Measurements from ENCODE around the gene LPAR2.
A peak's percentile ranks its signal among the peaks of the same experiment; 100 is the strongest.
"Not testable (repeated sequence)": the region's sequence is repeated elsewhere in the genome, so short reads cannot be mapped to it uniquely, and the experiment has no call there.

The LPAR2 gene

DNA sequence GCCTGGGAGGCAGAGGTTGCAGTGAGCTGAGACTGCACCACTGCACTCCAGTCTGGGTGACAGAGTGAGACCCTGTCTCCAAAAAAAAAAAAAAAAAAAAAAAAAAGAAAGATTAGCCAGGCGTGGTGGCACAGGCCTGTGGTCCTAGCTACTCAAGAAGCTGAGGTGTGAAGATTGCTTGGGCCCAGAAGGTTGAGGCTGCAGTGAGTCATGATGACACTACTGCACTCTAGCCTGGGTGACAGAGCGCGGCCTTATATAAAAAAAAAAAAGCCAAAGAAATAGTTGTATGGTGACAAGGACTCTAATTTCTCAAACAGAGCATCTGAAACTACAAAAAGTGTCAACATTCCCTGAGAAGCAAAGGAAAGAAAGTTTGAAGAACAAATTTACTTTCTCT is 12.9 kb downstream of the LPAR2 start:
- H3K27me3 ChIP-seq (ENCODE audit: insufficient read depth, low read length, poor library complexity, severe bottlenecking) = no peaks in the 10 kb centered on the region
- H3K9ac ChIP-seq (ENCODE audit: low read depth, low read length, poor library complexity, severe bottlenecking) = no peak overlapping the region
- no peaks in the 10 kb centered on the region for H3K4me1 ChIP-seq (ENCODE audit: insufficient read depth, low read length, poor library complexity, severe bottlenecking)
- no peak overlapping the region for H3K4me2 ChIP-seq (ENCODE audit: low read depth, low read length, poor library complexity, severe bottlenecking)
- H4K20me1 ChIP-seq (ENCODE audit: insufficient read depth, low read length, poor library complexity, severe bottlenecking) = no peaks in the 10 kb centered on the region
- no peak overlapping the region for H2AFZ ChIP-seq (ENCODE audit: low read length)
- H3K79me2 ChIP-seq (ENCODE audit: insufficient read depth, low read length) = no peaks in the 10 kb centered on the region
- no peaks in the 10 kb centered on the region for H3F3A ChIP-seq (ENCODE audit: low read depth)
- H3K36me3 ChIP-seq (ENCODE audit: insufficient read depth, low read length) = no peaks in the 10 kb centered on the region
- H3K4me3 ChIP-seq (ENCODE audit: low read length, poor library complexity, severe bottlenecking) = no peak overlapping the region
- H3K9me3 ChIP-seq (ENCODE audit: insufficient read depth, low read depth, low read length) = no peaks in the 10 kb centered on the region
- H3K9me2 ChIP-seq (replicated peaks; ENCODE audit: low read depth, low read length) = no peaks in the 10 kb centered on the region
- no peak for TF ChIP-seq EZH2phosphoT487 (IDR thresholded peaks at IDR 0.05; ENCODE audit: borderline replicate concordance)
- TF ChIP-seq, protein P1, sequence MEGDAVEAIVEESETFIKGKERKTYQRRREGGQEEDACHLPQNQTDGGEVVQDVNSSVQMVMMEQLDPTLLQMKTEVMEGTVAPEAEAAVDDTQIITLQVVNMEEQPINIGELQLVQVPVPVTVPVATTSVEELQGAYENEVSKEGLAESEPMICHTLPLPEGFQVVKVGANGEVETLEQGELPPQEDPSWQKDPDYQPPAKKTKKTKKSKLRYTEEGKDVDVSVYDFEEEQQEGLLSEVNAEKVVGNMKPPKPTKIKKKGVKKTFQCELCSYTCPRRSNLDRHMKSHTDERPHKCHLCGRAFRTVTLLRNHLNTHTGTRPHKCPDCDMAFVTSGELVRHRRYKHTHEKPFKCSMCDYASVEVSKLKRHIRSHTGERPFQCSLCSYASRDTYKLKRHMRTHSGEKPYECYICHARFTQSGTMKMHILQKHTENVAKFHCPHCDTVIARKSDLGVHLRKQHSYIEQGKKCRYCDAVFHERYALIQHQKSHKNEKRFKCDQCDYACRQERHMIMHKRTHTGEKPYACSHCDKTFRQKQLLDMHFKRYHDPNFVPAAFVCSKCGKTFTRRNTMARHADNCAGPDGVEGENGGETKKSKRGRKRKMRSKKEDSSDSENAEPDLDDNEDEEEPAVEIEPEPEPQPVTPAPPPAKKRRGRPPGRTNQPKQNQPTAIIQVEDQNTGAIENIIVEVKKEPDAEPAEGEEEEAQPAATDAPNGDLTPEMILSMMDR (conservative IDR thresholded peaks at IDR 0.05; ENCODE audit: low read length) = no peak

DNA sequence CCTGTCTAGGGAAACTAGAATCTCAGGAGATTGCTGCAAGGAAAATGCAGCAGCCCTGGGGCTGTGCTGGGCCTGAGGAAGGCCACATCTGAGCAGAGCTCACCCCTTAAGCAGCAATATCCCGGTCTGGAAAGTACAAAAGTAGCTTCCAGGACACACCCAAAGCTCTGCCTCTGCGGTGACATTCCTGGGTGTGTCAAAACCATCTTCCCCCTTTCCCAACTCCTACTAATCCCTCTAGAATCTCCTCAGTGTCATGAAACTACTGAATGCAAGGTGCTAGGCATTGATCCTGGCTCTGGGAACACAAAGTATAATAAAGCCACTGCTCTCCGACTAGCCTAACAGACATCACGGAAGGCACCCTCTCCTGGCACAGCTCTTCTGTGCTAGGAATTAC is 14.5 kb downstream of the LPAR2 start:
- Histone ChIP-seq H3K4me2 (ENCODE audit: low read depth, low read length, poor library complexity, severe bottlenecking) (no peak overlapping the region), H3K9ac (ENCODE audit: low read depth, low read length, poor library complexity, severe bottlenecking) (no peak overlapping the region)

DNA sequence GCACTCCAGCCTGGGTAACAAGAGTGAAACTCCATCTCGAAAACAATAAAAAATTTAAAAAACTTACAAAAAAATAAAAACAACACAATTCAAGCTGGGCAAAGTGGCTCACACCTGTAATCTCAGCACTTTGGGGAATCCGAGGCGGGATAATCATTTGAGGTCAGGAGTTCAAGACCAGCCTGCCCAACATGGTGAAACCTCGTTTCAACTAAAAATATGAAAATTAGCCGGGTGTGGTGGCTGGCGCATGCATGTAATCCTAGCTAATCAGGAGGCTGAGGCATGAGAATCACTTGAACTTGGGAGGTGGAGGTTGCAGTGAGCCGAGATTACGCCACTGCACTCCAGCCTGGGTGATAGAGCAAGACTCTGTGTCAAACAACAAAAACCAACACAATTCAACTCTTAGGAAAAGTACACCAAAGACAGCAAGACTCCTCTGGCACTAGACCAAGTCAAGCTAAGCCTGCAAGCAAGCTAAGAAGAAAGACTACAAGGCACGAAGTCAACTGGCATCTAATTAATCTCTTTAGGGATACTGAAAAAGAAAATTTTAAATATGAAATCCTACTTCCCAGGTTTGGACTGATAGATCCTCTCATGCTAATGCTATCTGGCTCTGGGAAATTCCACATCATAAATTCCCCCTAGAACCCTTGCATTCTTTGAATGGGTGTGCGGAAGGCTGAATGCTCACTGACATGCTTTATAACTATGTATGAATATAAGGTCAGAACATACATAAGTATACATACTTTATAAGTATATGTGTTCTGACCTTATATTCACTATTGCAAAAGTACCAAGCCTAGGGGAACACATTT is 17.4 kb downstream of the LPAR2 start:
- no peaks in the 10 kb centered on the region for H3F3A ChIP-seq (ENCODE audit: low read depth)

More for the DNA sequence above, 14.5 kb downstream of the LPAR2 start:
- no peaks in the 10 kb centered on the region for H4K20me1 ChIP-seq (ENCODE audit: insufficient read depth, low read length, poor library complexity, severe bottlenecking)
- TF ChIP-seq EZH2phosphoT487 (IDR thresholded peaks at IDR 0.05; ENCODE audit: borderline replicate concordance) = no peak
- TF ChIP-seq, protein P1 (conservative IDR thresholded peaks at IDR 0.05; ENCODE audit: low read length) = no peak
- H3K4me1 ChIP-seq (ENCODE audit: insufficient read depth, low read length, poor library complexity, severe bottlenecking) = no peaks in the 10 kb centered on the region
- H3K27me3 ChIP-seq (ENCODE audit: insufficient read depth, low read length, poor library complexity, severe bottlenecking) = no peaks in the 10 kb centered on the region
- no peaks in the 10 kb centered on the region for H3K36me3 ChIP-seq (ENCODE audit: insufficient read depth, low read length)
- no peak overlapping the region for H3K4me3 ChIP-seq (ENCODE audit: low read length, poor library complexity, severe bottlenecking)
- H3K9me3 ChIP-seq (ENCODE audit: insufficient read depth, low read depth, low read length) = no peaks in the 10 kb centered on the region
- no peak overlapping the region for H2AFZ ChIP-seq (ENCODE audit: low read length)
- H3K79me2 ChIP-seq (ENCODE audit: insufficient read depth, low read length) = no peaks in the 10 kb centered on the region
- no peaks in the 10 kb centered on the region for H3F3A ChIP-seq (ENCODE audit: low read depth)
- H3K9me2 ChIP-seq (replicated peaks; ENCODE audit: low read depth, low read length) = no peaks in the 10 kb centered on the region

DNA sequence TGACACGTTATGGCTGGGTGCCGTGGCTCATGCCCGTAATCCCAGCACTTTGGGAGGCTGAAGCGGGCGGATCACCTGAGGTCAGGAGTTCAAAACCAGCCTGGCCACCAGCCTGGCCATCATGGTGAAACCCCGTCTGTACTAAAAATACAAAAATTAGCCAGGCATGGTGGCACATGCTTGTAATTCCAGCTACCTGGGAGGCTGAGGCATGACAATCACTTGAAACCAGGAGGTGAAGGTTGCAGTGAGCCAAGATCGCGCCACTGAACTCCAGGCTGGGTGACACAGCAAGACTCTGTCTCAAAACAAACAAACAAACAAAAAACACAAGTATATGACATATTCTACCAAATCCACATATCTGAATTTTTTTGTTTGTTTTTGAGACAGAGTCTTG is 21.3 kb downstream of the LPAR2 start:
- H3K4me3 ChIP-seq (ENCODE audit: low read length, poor library complexity, severe bottlenecking); H3K9me3 ChIP-seq (ENCODE audit: insufficient read depth, low read depth, low read length); H4K20me1 ChIP-seq (ENCODE audit: insufficient read depth, low read length, poor library complexity, severe bottlenecking); H3K27me3 ChIP-seq (ENCODE audit: insufficient read depth, low read length, poor library complexity, severe bottlenecking); H3K4me1 ChIP-seq (ENCODE audit: insufficient read depth, low read length, poor library complexity, severe bottlenecking); H3K9ac ChIP-seq (ENCODE audit: low read depth, low read length, poor library complexity, severe bottlenecking); H3F3A ChIP-seq (ENCODE audit: low read depth); H3K79me2 ChIP-seq (ENCODE audit: insufficient read depth, low read length); H3K36me3 ChIP-seq (ENCODE audit: insufficient read depth, low read length); H3K9me2 ChIP-seq (replicated peaks; ENCODE audit: low read depth, low read length): not testable (repeated sequence)
- peak overlapping the region; percentile 58; the same call in 1 of the 2 replicates for H2AFZ ChIP-seq (ENCODE audit: low read length)
- peak overlapping the region; percentile 26 for H3K4me2 ChIP-seq (ENCODE audit: low read depth, low read length, poor library complexity, severe bottlenecking)

More for the DNA sequence above, 17.4 kb downstream of the LPAR2 start:
- H3K27me3 ChIP-seq (ENCODE audit: insufficient read depth, low read length, poor library complexity, severe bottlenecking) = no peaks in the 10 kb centered on the region
- H3K79me2 ChIP-seq (ENCODE audit: insufficient read depth, low read length) = no peaks in the 10 kb centered on the region
- no peak overlapping the region for H3K9ac ChIP-seq (ENCODE audit: low read depth, low read length, poor library complexity, severe bottlenecking)
- TF ChIP-seq EZH2phosphoT487 (IDR thresholded peaks at IDR 0.05; ENCODE audit: borderline replicate concordance) = no peak
- TF ChIP-seq, protein P1 (conservative IDR thresholded peaks at IDR 0.05; ENCODE audit: low read length) = no peak
- no peaks in the 10 kb centered on the region for H3K9me2 ChIP-seq (replicated peaks; ENCODE audit: low read depth, low read length)
- no peaks in the 10 kb centered on the region for H3K9me3 ChIP-seq (ENCODE audit: insufficient read depth, low read depth, low read length)
- H3K4me1 ChIP-seq (ENCODE audit: insufficient read depth, low read length, poor library complexity, severe bottlenecking) = peaks cover 4% of the 10 kb centered on the region
- no peak overlapping the region for H3K4me2 ChIP-seq (ENCODE audit: low read depth, low read length, poor library complexity, severe bottlenecking)
- no peaks in the 10 kb centered on the region for H3K36me3 ChIP-seq (ENCODE audit: insufficient read depth, low read length)
- H3K4me3 ChIP-seq (ENCODE audit: low read length, poor library complexity, severe bottlenecking) = no peak overlapping the region
- no peaks in the 10 kb centered on the region for H4K20me1 ChIP-seq (ENCODE audit: insufficient read depth, low read length, poor library complexity, severe bottlenecking)
- no peak overlapping the region for H2AFZ ChIP-seq (ENCODE audit: low read length)
